GM18907 (cell line): ENCODE data around the gene CST5.
"Not testable (repeated sequence)": the region's sequence is repeated elsewhere in the genome, so short reads cannot be mapped to it uniquely, and the experiment has no call there.

Experiments
- ATAC-seq: cut with Tn5 transposase; IDR thresholded peaks from one replicate; pipeline ENCODE4 v1.9.1; 2021; ENCODE audit warnings: mild to moderate bottlenecking, moderate library complexity; ENCODE audit not compliant: unreplicated experiment

Gene CST5

DNA sequence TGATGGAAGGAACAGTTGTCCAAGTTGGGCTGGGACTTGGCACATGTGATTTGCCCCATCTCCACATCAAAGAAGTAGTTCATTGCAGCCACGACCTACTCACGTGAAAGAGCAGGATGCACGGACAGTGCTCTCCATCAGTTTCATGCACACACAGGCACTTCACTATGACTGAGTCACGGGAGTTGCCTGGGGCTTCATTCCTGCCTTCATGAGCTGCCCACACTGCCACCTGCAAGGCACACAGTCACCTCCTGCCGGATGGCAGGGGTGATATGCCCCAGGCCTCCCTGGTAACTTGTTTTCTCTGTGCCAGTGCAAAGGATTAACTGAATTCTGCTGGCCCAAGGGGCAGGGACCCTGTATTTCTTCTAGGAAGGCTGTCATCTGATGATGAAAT lies 22.8 kb downstream of the CST5 start:
- ATAC-seq: no peak

DNA sequence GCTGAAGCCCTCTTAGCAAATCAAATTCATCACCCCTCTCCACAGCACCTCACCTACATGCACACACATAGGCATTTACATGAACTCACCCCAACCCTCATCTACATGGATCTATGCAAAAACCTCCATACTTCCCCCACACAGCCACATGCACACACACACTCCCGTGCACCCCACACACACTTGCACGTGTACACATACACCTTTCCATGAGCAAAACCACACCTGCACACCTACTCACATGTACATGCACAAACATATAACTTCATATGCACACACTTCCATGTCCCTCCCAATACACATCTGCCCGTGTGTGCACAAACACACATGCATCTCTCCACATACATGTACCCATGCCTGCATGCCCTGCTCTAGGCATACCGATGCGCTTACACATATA lies 23.3 kb downstream of the CST5 start:
- ATAC-seq: no peak

DNA sequence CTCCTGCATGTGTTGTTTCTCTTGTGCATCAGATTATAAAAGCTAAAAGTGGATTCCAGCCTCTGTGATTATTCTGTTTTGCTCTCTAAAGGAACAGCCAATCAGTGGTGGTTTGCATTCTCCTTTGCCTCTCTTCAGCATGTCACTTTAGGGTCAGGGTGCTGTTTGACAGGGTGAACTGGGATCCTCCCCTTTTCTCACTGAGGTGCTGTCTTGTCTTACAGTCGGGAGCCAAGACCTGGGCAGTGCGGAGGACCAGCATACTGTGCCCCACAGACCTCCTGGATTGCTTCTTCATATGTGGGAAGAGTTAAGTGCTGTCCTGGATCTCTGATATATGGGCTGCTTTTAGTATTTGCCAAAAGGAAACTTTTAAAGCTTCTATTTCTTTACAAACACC lies 37.9 kb downstream of the CST5 start:
- no peak for ATAC-seq

DNA sequence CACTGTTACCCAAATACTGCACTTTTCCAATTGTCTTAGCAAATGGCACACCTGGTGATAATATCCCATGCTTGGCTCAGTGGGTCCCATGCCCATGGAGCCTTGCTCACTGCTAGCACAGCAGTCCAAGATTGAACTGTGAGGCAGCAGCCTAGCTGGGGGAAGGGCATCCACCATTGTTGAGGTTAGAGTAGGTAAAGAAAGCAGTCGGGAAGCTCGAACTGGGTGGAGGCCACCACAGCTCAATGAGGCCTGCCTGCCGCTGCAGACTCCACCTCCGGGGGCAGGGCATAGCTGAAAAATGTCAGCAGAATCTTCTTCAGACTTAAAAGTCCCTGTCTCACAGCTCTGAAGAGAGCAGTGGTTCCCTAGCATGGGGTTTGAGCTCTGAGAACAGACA lies 43.8 kb downstream of the CST5 start:
- no peak for ATAC-seq

DNA sequence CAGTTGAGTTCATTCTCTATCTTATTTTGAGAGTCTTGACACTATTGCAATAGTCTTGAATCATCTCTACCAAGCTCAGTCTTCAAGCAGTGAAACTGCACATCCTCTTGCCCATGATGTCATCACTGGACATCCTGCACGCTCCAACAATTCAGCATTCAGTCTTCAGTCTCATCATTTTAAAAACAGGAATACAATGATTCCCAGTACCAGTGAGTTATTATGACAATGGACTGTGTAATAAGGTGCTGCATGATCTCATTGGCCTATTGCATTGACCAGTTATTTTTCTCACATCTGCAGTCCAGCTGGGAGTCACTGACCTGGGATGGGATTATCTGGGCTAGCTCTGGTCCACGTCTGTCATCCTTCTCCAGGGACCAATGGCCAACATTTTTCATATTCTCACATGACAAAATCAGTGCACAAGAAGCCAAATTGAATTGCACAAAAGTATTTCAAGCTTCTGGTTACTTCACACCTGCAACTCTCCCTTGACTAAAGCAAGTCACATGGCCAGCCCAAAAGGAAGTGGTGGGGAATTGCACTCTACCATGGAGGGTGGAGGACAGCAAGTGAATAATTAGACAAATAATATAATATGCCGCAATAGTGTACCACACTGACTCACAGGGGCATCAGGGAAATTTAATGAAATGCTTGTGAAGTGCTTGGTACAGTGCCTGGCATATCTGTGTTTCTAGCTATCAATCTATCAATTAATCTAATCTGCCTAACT lies 46.6 kb downstream of the CST5 start:
- ATAC-seq: no peak

DNA sequence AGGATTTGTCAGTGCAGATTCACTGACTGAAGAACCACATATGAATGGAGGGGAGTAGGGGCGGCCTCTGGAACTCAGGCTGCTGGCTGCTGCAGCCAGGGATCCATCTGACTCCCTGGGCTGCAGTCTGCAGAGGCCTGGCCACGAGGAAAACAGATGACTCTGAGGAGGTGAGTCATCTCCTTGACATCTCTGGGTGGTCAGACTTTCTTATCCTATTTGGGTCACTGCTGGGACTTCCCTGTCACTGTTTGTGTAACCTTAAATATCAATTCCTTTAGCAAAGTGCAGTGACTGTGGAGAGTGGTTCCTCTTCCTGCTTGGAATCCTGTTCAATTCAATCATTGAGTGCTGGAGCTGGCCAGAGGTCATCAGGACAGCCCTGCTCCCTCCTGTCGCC lies 47.6 kb downstream of the CST5 start:
- not testable (repeated sequence) for ATAC-seq

DNA sequence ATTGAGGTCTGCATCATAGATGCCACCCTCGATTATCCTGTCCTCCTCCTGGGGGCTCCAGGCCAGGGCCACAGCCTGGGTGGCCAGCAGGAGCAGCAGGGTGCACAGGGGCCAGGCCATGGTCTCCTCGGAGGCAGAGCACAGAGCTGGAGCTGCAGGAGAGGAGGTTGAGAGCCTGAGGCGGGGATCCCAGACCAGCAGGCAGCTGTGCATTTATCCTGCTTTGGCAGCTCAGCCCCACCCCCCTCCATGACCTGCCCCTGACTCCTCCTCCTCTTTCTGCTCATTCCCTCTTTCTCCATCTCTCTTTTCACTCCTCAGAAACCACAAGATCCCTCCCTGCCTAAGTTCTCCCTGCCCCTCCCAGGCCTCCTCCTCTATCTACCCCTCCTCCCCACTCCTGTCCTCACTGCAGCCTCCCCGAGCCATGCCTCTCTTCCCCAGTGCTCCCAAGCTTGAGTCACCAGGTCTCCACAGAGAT lies 53.0 kb downstream of the CST5 start, which contains the start of gene CST2:
Gene CST2 (minus strand): TSS at position 189 of the 481 bp plus-strand sequence. CDS start 69 bp downstream, at position 120.
- no peak for ATAC-seq
